ENCODE measurements around the gene PACRG.

GRCh38 chr6:162704001-162704400 lies 23.8 kb upstream of the PACRG start:
- no peak for TF ChIP-seq CTCF (IDR thresholded peaks at IDR 0.05)
- no peak for TF ChIP-seq POLR2A (IDR thresholded peaks at IDR 0.05)
- no peak for TF ChIP-seq POLR2AphosphoS5 (IDR thresholded peaks at IDR 0.05)

Data from stomach (tissue), 4 donors.